Smooth muscle cell (in vitro differentiated cells): Measurements from ENCODE around the gene PRUNE2. TPM values are rescaled to one million over a fixed set of nuclear protein-coding genes. Genes with fewer than 3 reads are reported as not detected.

Experiments
- DNase-seq: peaks from one replicate; lab custom pipeline; 2025; ENCODE audit not compliant: unreplicated experiment; lab: John Stamatoyannopoulos, UW
- H2AFZ ChIP-seq: fragments of 200-600 bp; sonication (generic); 2 replicates; pipeline ENCODE4 v1.6.0; 2016; ENCODE audit warnings: antibody characterized with exemption, low read depth, mild to moderate bottlenecking
- H3F3A ChIP-seq: fragments of 200-600 bp; sonication (generic); 2 replicates; pipeline ENCODE4 v1.6.0; 2017; ENCODE audit warnings: antibody characterized with exemption, low read depth
- H3K27ac ChIP-seq: fragments of 200-600 bp; sonication (generic); 2 replicates; pipeline ENCODE4 v1.5.1; 2016; ENCODE audit warnings: low read depth, mild to moderate bottlenecking
- H3K27me3 ChIP-seq: fragments of 200-600 bp; sonication (generic); 2 replicates; pipeline ENCODE4 v1.6.1; 2016; ENCODE audit warnings: low read depth, mild to moderate bottlenecking
- H3K36me3 ChIP-seq: fragments of 200-600 bp; sonication (generic); 2 replicates; pipeline ENCODE4 v1.5.1; 2016; ENCODE audit warnings: low read depth
- H3K4me1 ChIP-seq: fragments of 200-600 bp; sonication (generic); 2 replicates; pipeline ENCODE4 v1.5.1; 2016; ENCODE audit warnings: low read depth
- H3K4me2 ChIP-seq: fragments of 200-600 bp; sonication (generic); 2 replicates; pipeline ENCODE4 v1.6.0; 2016; ENCODE audit warnings: mild to moderate bottlenecking
- H3K4me3 ChIP-seq: fragments of 200-600 bp; sonication (generic); 2 replicates; pipeline ENCODE4 v1.5.1; 2016; ENCODE audit warnings: mild to moderate bottlenecking
- H3K79me2 ChIP-seq: fragments of 200-600 bp; sonication (generic); 2 replicates; pipeline ENCODE4 v1.6.0; 2016; ENCODE audit warnings: low read depth, mild to moderate bottlenecking
- H3K9ac ChIP-seq: fragments of 200-600 bp; sonication (generic); 2 replicates; pipeline ENCODE4 v1.6.0; 2016; ENCODE audit warnings: low read depth
- H3K9me3 ChIP-seq: fragments of 200-600 bp; sonication (generic); replicated peaks from 2 replicates; pipeline ENCODE4 v1.5.1; 2016; ENCODE audit warnings: low read depth
- H4K20me1 ChIP-seq: fragments of 200-600 bp; sonication (generic); 2 replicates; pipeline ENCODE4 v1.6.0; 2016; ENCODE audit warnings: low read depth
- WGBS: methylation state at CpG from one replicate; pipeline ENCODE4 v1.1.7; 2016; ENCODE audit warnings: low lambda C conversion rate; 5-methylcytosine and 5-hydroxymethylcytosine counted together
- polyA plus RNA-seq: library from polyadenylated mRNA; unstranded; fragments of >200 nt; fragmentation: Nextera tagmentation; extraction: Ambion mirVana; gene quantifications from 2 replicates; pipeline ENCODE4 v1.2.1, GENCODE V29; 2016
- total RNA-seq: library from RNA; depleted of rRNA; stranded (reverse); fragments of >200 nt; gene quantifications from 2 replicates; pipeline ENCODE4 v1.2.3, GENCODE V29; 2014
- TF ChIP-seq, protein P1 (sequence below): fragments of 200-600 bp; sonication (generic); IDR thresholded peaks from 2 replicates; pipeline ENCODE4 v1.5.1; 2017; ENCODE audit warnings: borderline replicate concordance, mild to moderate bottlenecking, antibody characterized with exemption; ENCODE audit not compliant: insufficient read depth, poor library complexity, severe bottlenecking

PRUNE2 gene
- total and polyA plus RNA-seq, 2 experiments from 2014 or later = 0.79 to 1.9 TPM

DNA sequence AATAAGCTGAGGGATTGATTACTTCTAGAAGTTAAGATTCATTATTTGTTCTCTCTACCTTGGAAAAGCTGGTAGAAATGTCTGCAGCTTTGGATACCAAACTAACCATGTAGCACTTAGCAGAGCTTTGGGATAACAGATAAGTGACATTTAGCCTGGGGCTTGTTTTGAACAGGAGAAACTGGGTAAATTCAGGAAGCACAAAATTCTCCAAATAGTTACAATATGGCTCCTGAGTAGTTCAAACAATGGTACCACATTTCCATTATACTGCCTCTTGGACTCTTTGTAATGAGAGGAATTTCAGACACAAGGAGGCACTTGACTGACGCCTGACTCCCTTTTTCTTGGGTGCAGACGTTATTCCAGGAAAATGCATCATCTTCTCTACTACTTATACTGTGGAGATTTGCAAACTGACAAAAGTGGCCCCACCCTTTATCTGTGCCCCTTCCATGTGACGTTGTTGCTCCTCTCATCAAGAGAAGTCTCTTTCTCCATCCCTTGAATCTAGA is 22.5 kb downstream of the PRUNE2 start:
- no peak overlapping the region for H3K4me2 ChIP-seq
- no peaks in the 10 kb centered on the region for H4K20me1 ChIP-seq
- no peaks in the 10 kb centered on the region for H3K9me3 ChIP-seq
- H3K4me3 ChIP-seq = no peak overlapping the region
- H3K9ac ChIP-seq = no peak overlapping the region
- DNase-seq = no peak
- no peaks in the 10 kb centered on the region for H3K27me3 ChIP-seq
- H3K27ac ChIP-seq = no peak overlapping the region
- TF ChIP-seq, protein P1, sequence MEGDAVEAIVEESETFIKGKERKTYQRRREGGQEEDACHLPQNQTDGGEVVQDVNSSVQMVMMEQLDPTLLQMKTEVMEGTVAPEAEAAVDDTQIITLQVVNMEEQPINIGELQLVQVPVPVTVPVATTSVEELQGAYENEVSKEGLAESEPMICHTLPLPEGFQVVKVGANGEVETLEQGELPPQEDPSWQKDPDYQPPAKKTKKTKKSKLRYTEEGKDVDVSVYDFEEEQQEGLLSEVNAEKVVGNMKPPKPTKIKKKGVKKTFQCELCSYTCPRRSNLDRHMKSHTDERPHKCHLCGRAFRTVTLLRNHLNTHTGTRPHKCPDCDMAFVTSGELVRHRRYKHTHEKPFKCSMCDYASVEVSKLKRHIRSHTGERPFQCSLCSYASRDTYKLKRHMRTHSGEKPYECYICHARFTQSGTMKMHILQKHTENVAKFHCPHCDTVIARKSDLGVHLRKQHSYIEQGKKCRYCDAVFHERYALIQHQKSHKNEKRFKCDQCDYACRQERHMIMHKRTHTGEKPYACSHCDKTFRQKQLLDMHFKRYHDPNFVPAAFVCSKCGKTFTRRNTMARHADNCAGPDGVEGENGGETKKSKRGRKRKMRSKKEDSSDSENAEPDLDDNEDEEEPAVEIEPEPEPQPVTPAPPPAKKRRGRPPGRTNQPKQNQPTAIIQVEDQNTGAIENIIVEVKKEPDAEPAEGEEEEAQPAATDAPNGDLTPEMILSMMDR = no peak
- 71% methylated on average over 3 of the region's 3 CpGs for WGBS
- H3F3A ChIP-seq = no peaks in the 10 kb centered on the region
- no peaks in the 10 kb centered on the region for H3K79me2 ChIP-seq
- H2AFZ ChIP-seq = no peak overlapping the region
- H3K4me1 ChIP-seq = no peaks in the 10 kb centered on the region
- H3K36me3 ChIP-seq = no peaks in the 10 kb centered on the region

DNA sequence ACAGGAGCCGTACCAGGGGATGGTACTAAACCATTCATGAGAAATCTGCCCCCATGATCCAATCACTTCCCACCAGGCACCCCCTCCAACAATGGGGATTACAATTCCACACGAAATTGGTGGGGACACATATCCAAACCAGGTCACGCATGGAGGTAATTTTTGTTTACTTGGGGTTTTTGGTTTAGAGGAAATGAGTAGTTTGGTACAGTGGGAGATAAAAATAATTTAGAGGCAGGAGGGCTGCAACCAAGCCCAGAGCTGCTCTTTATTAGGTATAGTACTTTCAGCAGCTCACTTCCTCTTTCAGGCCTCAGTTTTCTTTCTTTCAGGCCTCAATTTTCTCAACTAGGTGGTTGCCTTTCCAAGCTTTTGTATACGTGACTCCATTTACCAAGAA is 23.2 kb downstream of the PRUNE2 start:
- H3K4me1 ChIP-seq = no peaks in the 10 kb centered on the region
- 90% methylated on average over 4 of the region's 4 CpGs for WGBS
- TF ChIP-seq, protein P1 = no peak

DNA sequence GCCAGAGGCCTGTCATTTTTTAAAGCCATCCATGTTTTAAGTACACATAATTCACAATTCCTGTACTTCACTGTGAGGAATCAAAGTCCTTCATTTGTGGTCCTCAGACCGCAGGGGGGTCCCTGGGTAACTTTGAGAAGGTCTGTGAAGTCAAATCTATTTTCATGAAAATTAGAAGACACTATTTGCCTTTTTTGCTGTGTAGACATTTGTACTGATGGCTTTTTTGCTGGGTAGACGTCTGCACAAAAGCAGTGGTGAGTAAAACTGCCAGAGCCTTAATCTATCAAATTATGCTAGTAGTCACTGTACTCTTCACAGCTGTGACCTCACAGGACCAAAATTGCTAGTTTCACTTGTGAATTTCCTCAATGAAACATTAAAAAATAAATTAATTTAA is 25.7 kb downstream of the PRUNE2 start:
- Histone ChIP-seq H3K9me3 (no peaks in the 10 kb centered on the region), H3K27me3 (no peaks in the 10 kb centered on the region), H3F3A (no peaks in the 10 kb centered on the region), H3K4me3 (no peak overlapping the region), H2AFZ (no peak overlapping the region), H3K79me2 (no peaks in the 10 kb centered on the region), H3K9ac (no peak overlapping the region), H3K4me1 (no peaks in the 10 kb centered on the region), H3K4me2 (no peak overlapping the region), H3K36me3 (no peaks in the 10 kb centered on the region), H3K27ac (no peak overlapping the region), H4K20me1 (no peaks in the 10 kb centered on the region)
- no peak for DNase-seq
- 74% methylated on average over 2 of the region's 2 CpGs for WGBS
- TF ChIP-seq, protein P1 = no peak

More for the DNA sequence above, 23.2 kb downstream of the PRUNE2 start:
- no peak overlapping the region for H2AFZ ChIP-seq
- no peaks in the 10 kb centered on the region for H3K27me3 ChIP-seq
- no peak overlapping the region for H3K27ac ChIP-seq
- no peaks in the 10 kb centered on the region for H3K36me3 ChIP-seq
- H3K79me2 ChIP-seq = no peaks in the 10 kb centered on the region
- no peak overlapping the region for H3K9ac ChIP-seq
- H3F3A ChIP-seq = no peaks in the 10 kb centered on the region
- no peak overlapping the region for H3K4me2 ChIP-seq
- H3K9me3 ChIP-seq = no peaks in the 10 kb centered on the region
- H3K4me3 ChIP-seq = no peak overlapping the region
- no peaks in the 10 kb centered on the region for H4K20me1 ChIP-seq
- DNase-seq = no peak

DNA sequence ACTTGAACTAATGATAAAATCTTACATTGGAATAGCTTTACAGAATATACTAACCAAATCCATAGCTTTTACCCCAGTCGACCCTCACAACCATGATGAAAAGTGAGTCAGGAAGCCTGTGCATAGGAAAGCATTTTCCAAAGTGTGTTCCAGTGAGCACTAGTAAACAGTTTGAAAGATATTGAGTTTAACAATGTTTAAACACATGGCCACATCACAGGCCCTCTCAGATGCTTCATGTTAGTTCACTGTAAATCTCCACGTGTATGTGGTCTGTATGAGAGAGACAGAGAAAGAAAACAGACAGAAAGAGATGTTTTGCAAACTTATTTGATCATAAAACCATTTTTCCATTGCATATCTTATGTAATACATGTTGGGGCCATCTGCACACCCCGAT is 27.0 kb downstream of the PRUNE2 start:
- H3K4me1 ChIP-seq = no peaks in the 10 kb centered on the region
- no peaks in the 10 kb centered on the region for H3K9me3 ChIP-seq
- 39% methylated on average over 3 of the region's 3 CpGs for WGBS
- H3K4me2 ChIP-seq = no peak overlapping the region
- H3K27ac ChIP-seq = no peak overlapping the region
- H3K79me2 ChIP-seq = no peaks in the 10 kb centered on the region
- DNase-seq = no peak
- H3F3A ChIP-seq = no peaks in the 10 kb centered on the region
- H3K4me3 ChIP-seq = no peak overlapping the region
- no peaks in the 10 kb centered on the region for H3K27me3 ChIP-seq
- TF ChIP-seq, protein P1 = no peak
- no peak overlapping the region for H2AFZ ChIP-seq
- H3K36me3 ChIP-seq = no peaks in the 10 kb centered on the region
- no peak overlapping the region for H3K9ac ChIP-seq
- no peaks in the 10 kb centered on the region for H4K20me1 ChIP-seq
